Uterus (tissue), 4 donors: ENCODE results near the gene STAT6. TPM values are rescaled to one million over a fixed set of nuclear protein-coding genes. Genes with fewer than 3 reads are reported as not detected.

Experiments
- DNase-seq, 2 donors: peaks; one replicate each; pipeline ENCODE4 v3.0.0-alpha.2; 2019 to 2020
- H3K27ac ChIP-seq, 2 donors: fragments of 200-600 bp; sonication (generic); 1 replicate in 1 of 2; 2 replicates in 1 of 2; pipeline ENCODE4 v1.5.1; 2016 to 2018
- H3K27me3 ChIP-seq, 2 donors: fragments of 200-600 bp; sonication (generic); one replicate each; pipeline ENCODE4 v1.5.1; 2018 to 2019; ENCODE audit warnings: control low read depth in 1 of 2
- H3K36me3 ChIP-seq, 2 donors: fragments of 200-600 bp; sonication (generic); one replicate each; pipeline ENCODE4 v1.5.1; 2019; ENCODE audit warnings: control low read depth in 1 of 2
- H3K4me1 ChIP-seq, 2 donors: fragments of 200-600 bp; sonication (generic); one replicate each; pipeline ENCODE4 v1.5.1; 2018 to 2019; ENCODE audit warnings: control low read depth in 1 of 2
- H3K4me3 ChIP-seq, 2 donors: fragments of 200-600 bp; sonication (generic); 1 replicate in 1 of 2; 2 replicates in 1 of 2; pipeline ENCODE4 v1.5.1; 2018 to 2019; ENCODE audit warnings: mild to moderate bottlenecking in 1 of 2
- H3K9me3 ChIP-seq, 2 donors: fragments of 200-600 bp; sonication (generic); one replicate each; pipeline ENCODE4 v1.5.1; 2019; ENCODE audit warnings: control low read depth in 1 of 2
- CTCF ChIP-seq, 4 experiments: fragments of 200-600 bp in 2 of 4; fragments of 450-650 bp in 2 of 4; sonication (generic) in 2 of 4; IDR thresholded peaks; one replicate each; pipeline ENCODE4 v1.5.1; 2016 to 2019; ENCODE audit warnings: antibody characterized with exemption in 4 of 4, mild to moderate bottlenecking in 2 of 4, moderate library complexity in 1 of 4
- POLR2A ChIP-seq, 2 donors: fragments of 450-650 bp; IDR thresholded peaks; one replicate each; pipeline ENCODE4 v1.6.1; 2016; ENCODE audit warnings: antibody characterized with exemption in 2 of 2, mild to moderate bottlenecking in 1 of 2, moderate library complexity in 1 of 2
- intact Hi-C: fragments of 100-400 bp; cut with DNase I; formaldehyde crosslinking; loops from one replicate; pipeline ENCODE4 v1.15.1; 2023; ENCODE audit warnings: low total_unique reads
- total RNA-seq, 4 donors: library from RNA; depleted of rRNA in 3 of 4; stranded (reverse); fragments of >200 nt in 3 of 4; gene quantifications; one replicate each; pipeline versions ENCODE4 v1.1.0 to v1.2.4, GENCODE V29; 2014 to 2023
- donor health status: DM: yes; HTN: yes; CAD: no.

STAT6 gene
- total RNA-seq, 4 donors from 2014 or later, result 62.5 to 242 (median 94.3) TPM

- H3K9me3 ChIP-seq, result no peaks in the 10 kb centered on the region
- H3K27me3 ChIP-seq, result no peaks in the 10 kb centered on the region
- H3K4me3 ChIP-seq, result no peak overlapping the region
- intact Hi-C loops, result no loop called here
- H3K27ac ChIP-seq, result no peak overlapping the region
- H3K4me1 ChIP-seq, result peaks cover 21 to 27% of the 10 kb centered on the region in 2 donors
- DNase-seq, result no peak
- TF ChIP-seq CTCF (IDR thresholded peaks at IDR 0.05) (no peak), POLR2A (IDR thresholded peaks at IDR 0.05) (no peak)
- H3K36me3 ChIP-seq, result no peaks in the 10 kb centered on the region
Observed at GRCh38 chr12:57096099-57096572, 15.0 kb downstream of the STAT6 start.

DNA sequence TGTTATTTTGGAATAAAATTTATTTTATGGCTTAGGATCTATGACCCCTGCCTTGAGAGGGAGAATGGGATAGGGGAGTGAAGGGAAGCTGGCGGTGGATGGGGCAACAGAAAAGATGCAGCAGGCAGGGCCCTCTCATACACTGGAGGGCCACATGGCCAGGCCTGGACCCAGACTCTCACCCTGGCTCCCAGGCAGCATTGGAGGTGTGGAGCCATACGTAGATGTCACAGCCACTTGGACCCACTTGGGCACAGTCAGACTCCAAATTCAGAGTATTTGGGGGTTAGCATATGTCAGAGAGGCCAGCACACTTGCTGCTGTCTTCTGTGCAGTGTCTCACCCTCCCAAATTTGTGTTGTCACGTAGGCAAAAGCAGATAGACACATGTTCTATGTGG, 15.7 kb downstream of the STAT6 start:
- H3K4me1 ChIP-seq, result peaks cover 22 to 34% of the 10 kb centered on the region in 2 donors
- no peaks in the 10 kb centered on the region for H3K9me3 ChIP-seq
- H3K36me3 ChIP-seq, result no peaks in the 10 kb centered on the region
- no peak overlapping the region for H3K4me3 ChIP-seq
- H3K27ac ChIP-seq, result peak overlapping the region; percentile 96 to 99
- intact Hi-C loops, result no loop called here
- no peak for DNase-seq
- H3K27me3 ChIP-seq, result no peaks in the 10 kb centered on the region
- TF ChIP-seq CTCF (IDR thresholded peaks at IDR 0.05) (no peak), POLR2A (IDR thresholded peaks at IDR 0.05) (no peak)

GRCh38 chr12:57094208-57095160, 16.7 kb downstream of the STAT6 start:
- no peak for DNase-seq
- peaks cover 22 to 35% of the 10 kb centered on the region in 2 donors for H3K4me1 ChIP-seq
- no peak overlapping the region for H3K4me3 ChIP-seq
- no peak for TF ChIP-seq POLR2A (IDR thresholded peaks at IDR 0.05)
- TF ChIP-seq CTCF (IDR thresholded peaks at IDR 0.05), result no peak
- no peaks in the 10 kb centered on the region for H3K27me3 ChIP-seq
- intact Hi-C loops, result no loop called here
- H3K9me3 ChIP-seq, result no peaks in the 10 kb centered on the region
- H3K36me3 ChIP-seq, result no peaks in the 10 kb centered on the region
- peak overlapping the region; percentile 96 to 99 for H3K27ac ChIP-seq

- TF ChIP-seq CTCF (IDR thresholded peaks at IDR 0.05) (peak; percentile 13 to 47 (median 32)), POLR2A (IDR thresholded peaks at IDR 0.05) (peak; percentile 16 to 29)
- peak overlapping the region; percentile 96 to 99 for H3K27ac ChIP-seq
- H3K36me3 ChIP-seq, result no peaks in the 10 kb centered on the region
- H3K9me3 ChIP-seq, result no peaks in the 10 kb centered on the region
- H3K4me1 ChIP-seq, result peaks cover 22 to 35% of the 10 kb centered on the region in 2 donors
- no peaks in the 10 kb centered on the region for H3K27me3 ChIP-seq
- intact Hi-C loops, result no loop called here
- peak; percentile 92 to 94 for DNase-seq
- no peak overlapping the region for H3K4me3 ChIP-seq
Observed at GRCh38 chr12:57093415-57094207, 17.6 kb downstream of the STAT6 start.
